ENCODE measurements around the gene UMOD. TPM values are rescaled to one million over a fixed set of nuclear protein-coding genes. Genes with fewer than 3 reads are reported as not detected.
"Not testable (repeated sequence)": the region's sequence is repeated elsewhere in the genome, so short reads cannot be mapped to it uniquely, and the experiment has no call there.

Gene UMOD
- total and polyA plus RNA-seq, 12 donors = not detected

GRCh38 chr16:20322696-20323095, 29.8 kb downstream of the UMOD start:
- TF ChIP-seq, protein P1, sequence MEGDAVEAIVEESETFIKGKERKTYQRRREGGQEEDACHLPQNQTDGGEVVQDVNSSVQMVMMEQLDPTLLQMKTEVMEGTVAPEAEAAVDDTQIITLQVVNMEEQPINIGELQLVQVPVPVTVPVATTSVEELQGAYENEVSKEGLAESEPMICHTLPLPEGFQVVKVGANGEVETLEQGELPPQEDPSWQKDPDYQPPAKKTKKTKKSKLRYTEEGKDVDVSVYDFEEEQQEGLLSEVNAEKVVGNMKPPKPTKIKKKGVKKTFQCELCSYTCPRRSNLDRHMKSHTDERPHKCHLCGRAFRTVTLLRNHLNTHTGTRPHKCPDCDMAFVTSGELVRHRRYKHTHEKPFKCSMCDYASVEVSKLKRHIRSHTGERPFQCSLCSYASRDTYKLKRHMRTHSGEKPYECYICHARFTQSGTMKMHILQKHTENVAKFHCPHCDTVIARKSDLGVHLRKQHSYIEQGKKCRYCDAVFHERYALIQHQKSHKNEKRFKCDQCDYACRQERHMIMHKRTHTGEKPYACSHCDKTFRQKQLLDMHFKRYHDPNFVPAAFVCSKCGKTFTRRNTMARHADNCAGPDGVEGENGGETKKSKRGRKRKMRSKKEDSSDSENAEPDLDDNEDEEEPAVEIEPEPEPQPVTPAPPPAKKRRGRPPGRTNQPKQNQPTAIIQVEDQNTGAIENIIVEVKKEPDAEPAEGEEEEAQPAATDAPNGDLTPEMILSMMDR (IDR thresholded peaks at IDR 0.05) = no peak
- Histone ChIP-seq H3K36me3 (no peaks in the 10 kb centered on the region), H3K27me3 (peaks cover 0 to 19% (median 10%) of the 10 kb centered on the region in 7 donors), H3K9me3 (no peaks in the 10 kb centered on the region), H3K4me1 (no peaks in the 10 kb centered on the region), H3K4me3 (no peak overlapping the region), H3K27ac (no peak overlapping the region)
- ATAC-seq (no peak), DNase-seq (no peak)
- intact Hi-C loops (cut with DNase I) = no loop called here
- WGBS, 2 donors = 88 to 91% methylated on average over 4 of the region's 4 CpGs

- intact Hi-C loops (cut with DNase I) = no loop called here
- no peak for DNase-seq
- WGBS, 2 donors = 76% methylated on average over 1 of the region's 1 CpG
- no peak overlapping the region for H3K4me3 ChIP-seq
- no peaks in the 10 kb centered on the region for H3K4me1 ChIP-seq
- H3K36me3 ChIP-seq = no peaks in the 10 kb centered on the region
- no peak overlapping the region for H3K27ac ChIP-seq
- no peaks in the 10 kb centered on the region for H3K9me3 ChIP-seq
- TF ChIP-seq, protein P1 (IDR thresholded peaks at IDR 0.05) = no peak
- ATAC-seq = no peak
- peaks cover 0 to 23% (median 10%) of the 10 kb centered on the region in 7 donors for H3K27me3 ChIP-seq
Observed at GRCh38 chr16:20321671-20322070, 30.8 kb downstream of the UMOD start.

DNA sequence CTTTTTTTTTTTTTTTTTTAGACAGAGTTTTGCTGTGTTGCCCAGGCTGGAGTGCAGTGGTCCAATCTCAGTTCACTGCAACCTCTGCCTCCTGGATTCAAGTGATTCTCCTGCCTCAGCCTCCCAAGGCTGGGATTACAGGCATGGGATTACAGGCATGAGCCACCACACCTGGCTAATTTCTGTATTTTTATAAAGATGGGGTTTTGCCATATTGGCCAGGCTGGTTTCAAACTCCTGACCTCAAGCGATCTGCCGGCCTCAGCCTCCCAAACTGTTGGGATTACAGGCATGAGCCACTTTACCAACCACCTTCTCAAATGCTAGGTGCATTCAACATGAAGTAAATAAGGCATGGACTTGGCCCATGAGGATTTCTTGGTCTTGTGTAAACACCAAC, 31.5 kb downstream of the UMOD start:
- ATAC-seq; H3K36me3 ChIP-seq; H3K9me3 ChIP-seq; H3K4me3 ChIP-seq; intact Hi-C loops (cut with DNase I); H3K4me1 ChIP-seq; H3K27ac ChIP-seq; DNase-seq: not testable (repeated sequence)
- H3K27me3 ChIP-seq = peaks cover 0 to 19% (median 10%) of the 10 kb centered on the region in 7 donors
- 90 to 93% methylated on average over 2 of the region's 2 CpGs for WGBS, 2 donors

DNA sequence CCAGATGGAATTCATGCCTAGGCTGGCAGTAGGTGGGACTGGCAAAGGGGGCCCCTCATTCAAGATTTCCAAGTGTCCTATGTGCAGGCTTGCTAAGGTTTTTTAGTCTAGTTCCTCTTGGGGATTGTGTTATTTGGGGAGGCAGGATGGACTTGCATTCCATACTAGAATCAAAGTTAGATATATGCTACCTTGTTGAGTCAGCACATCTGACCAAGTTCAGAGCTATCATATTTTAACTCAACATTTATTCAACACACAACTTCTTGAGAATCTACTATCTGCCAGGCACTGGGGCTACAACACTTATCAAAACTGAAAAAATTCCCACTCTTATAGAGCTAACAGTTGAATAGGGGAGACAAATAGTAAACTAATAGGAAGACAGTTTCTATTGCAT, 31.9 kb downstream of the UMOD start:
- no peaks in the 10 kb centered on the region for H3K36me3 ChIP-seq
- H3K4me3 ChIP-seq = no peak overlapping the region
- DNase-seq (no peak), ATAC-seq (no peak)
- H3K4me1 ChIP-seq = no peaks in the 10 kb centered on the region
- H3K27me3 ChIP-seq = peaks cover 0 to 19% (median 10%) of the 10 kb centered on the region in 7 donors
- intact Hi-C loops (cut with DNase I) = no loop called here
- no peak overlapping the region for H3K27ac ChIP-seq
- TF ChIP-seq, protein P1 (IDR thresholded peaks at IDR 0.05) = no peak
- no peaks in the 10 kb centered on the region for H3K9me3 ChIP-seq

GRCh38 chr16:20320178-20320577, 32.3 kb downstream of the UMOD start:
- no peaks in the 10 kb centered on the region for H3K9me3 ChIP-seq
- no peaks in the 10 kb centered on the region for H3K4me1 ChIP-seq
- 81 to 86% methylated on average over 2 of the region's 2 CpGs for WGBS, 2 donors
- H3K36me3 ChIP-seq = no peaks in the 10 kb centered on the region
- H3K4me3 ChIP-seq = no peak overlapping the region
- TF ChIP-seq, protein P1 (IDR thresholded peaks at IDR 0.05) = no peak
- peaks cover 0 to 19% (median 10%) of the 10 kb centered on the region in 7 donors for H3K27me3 ChIP-seq
- ATAC-seq (no peak), DNase-seq (no peak)
- no peak overlapping the region for H3K27ac ChIP-seq
- intact Hi-C loops (cut with DNase I) = no loop called here

All from heart right ventricle (tissue), 16 donors.